Sigmoid colon (tissue), 4 donors: ENCODE data around the gene ELMO1.

Source experiments
- CTCF ChIP-seq, 4 experiments: fragments of 450-650 bp in 3 of 4; fragments of 200-600 bp in 1 of 4; IDR thresholded peaks; one replicate each; pipeline ENCODE4 v1.5.1; 2016 to 2019; ENCODE audit warnings: antibody characterized with exemption in 4 of 4, mild to moderate bottlenecking in 3 of 4, moderate library complexity in 2 of 4
- EP300 ChIP-seq, 4 donors: sonication (generic); formaldehyde crosslinking; IDR thresholded peaks; one replicate each; pipeline ENCODE4 v1.6.1; 2017; ENCODE audit warnings: antibody characterized with exemption in 4 of 4
- POLR2A ChIP-seq, 2 donors: fragments of 450-650 bp; IDR thresholded peaks; one replicate each; pipeline ENCODE4 v1.6.1; 2016; ENCODE audit warnings: antibody characterized with exemption in 2 of 2, mild to moderate bottlenecking in 2 of 2, moderate library complexity in 2 of 2

- TF ChIP-seq CTCF (IDR thresholded peaks at IDR 0.05) (no peak), EP300 (IDR thresholded peaks at IDR 0.05) (no peak), POLR2A (IDR thresholded peaks at IDR 0.05) (no peak)
Observed at GRCh38 chr7:37366445-37366844, 82.2 kb downstream of the ELMO1 start.
